Activated T-cell treated with anti-CD3 and anti-CD28 coated beads, Interleukin-2, amount 50 U/mL, for 1 hour (primary cell): Measurements from ENCODE around the gene PDIA6.

Source experiments
- DNase-seq: peaks from one replicate; pipeline ENCODE4 v3.0.0-alpha.2; 2020

PDIA6 gene

DNA sequence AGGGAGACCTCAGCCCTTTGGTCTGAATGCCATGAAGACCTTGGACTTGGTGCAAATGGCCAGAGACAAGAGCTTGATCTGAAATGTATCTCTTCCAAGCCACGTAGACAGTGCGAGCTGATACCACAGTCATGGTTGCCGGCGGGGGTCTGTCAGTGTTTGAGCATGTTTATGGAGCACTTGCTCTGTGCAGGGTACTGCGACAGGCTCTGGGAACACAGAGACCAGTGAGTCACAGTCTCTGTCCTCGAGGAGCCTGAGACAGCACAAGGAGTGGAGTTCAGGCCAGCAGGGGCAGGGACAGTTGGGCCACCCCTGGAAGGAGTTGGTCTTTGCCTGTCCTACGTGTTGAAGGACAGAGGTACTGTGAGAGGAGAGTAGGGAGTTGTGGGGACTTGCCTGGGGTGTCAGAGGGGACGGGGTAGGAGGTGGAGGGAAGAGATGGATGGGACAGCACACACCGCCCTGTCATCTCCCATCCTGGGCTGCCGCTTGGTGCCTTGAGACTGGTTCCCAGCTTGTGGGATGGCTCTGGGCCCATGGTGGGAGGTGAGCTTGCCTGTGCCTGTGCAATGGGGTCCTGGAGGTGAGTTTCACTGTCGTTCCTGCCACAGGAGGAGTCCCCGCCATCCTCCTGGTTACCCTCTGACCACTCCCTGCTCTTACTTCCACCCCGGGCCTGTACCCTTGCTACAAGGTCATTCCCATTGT, 51.6 kb downstream of the PDIA6 start:
- DNase-seq: no peak

GRCh38 chr2:10759151-10759714, 53.4 kb downstream of the PDIA6 start:
- DNase-seq: no peak

- DNase-seq: no peak
Measured at GRCh38 chr2:10757814-10758286, 54.7 kb downstream of the PDIA6 start.

DNA sequence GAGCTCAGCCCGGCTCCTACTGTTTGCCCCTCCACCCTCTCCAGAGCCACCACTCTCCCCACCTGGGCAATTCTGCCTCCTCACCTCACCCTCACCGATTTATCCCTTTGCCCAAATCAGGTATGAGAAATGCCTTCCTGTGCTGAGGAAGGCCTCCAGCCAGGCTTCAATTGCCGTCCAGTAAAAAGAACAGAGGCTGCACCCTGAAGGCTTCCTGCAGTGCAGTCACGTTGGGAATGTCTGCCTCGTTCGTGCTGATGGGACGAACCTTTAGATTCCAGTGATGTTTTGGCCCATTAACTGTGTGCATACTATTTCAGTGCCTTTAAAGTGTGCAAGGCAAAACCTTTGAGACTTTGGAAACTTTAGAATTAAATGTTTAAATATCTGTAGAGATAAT, 57.0 kb downstream of the PDIA6 start:
- DNase-seq: no peak

DNA sequence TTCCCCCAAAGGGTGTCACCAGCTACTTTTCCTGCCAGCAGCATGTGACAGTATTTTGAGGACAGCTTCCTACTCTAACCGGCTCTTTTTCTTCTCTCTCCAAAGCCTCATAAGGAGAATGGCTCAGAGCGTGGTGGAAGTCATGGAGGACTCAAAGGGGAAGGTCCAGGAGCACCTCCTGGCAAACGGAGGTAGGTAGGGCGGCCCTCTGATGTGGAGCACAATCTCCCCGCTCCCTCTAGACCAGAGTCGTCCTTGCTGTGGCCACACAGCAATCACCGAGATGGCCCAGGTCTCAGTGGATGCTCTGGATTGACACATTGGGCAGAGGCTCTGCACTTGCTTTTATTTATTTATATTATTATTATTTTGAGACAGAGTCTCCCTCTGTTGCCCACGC, 58.7 kb downstream of the PDIA6 start:
- no peak for DNase-seq

GRCh38 chr2:10753156-10753555, 59.4 kb downstream of the PDIA6 start:
- no peak for DNase-seq

DNA sequence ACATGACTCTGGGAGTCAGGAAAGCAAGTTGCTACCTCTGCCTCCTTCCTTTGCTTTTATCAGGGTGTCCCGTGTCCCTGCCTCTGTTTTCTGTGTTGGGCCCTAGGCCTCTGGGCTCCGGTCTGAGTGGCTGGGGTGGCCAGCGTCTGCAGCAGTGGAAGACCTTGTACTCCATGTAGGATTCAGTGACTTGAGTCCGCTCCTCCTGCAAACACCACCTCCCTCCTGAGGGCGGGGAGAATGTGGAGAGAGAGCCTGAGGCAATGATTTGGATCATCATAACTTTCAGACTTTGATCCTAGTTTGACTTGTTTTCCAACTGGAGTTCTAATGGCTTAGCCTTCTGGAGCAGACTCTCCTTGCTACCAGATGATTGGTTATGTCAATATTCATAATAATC, 60.3 kb downstream of the PDIA6 start:
- DNase-seq: no peak

DNA sequence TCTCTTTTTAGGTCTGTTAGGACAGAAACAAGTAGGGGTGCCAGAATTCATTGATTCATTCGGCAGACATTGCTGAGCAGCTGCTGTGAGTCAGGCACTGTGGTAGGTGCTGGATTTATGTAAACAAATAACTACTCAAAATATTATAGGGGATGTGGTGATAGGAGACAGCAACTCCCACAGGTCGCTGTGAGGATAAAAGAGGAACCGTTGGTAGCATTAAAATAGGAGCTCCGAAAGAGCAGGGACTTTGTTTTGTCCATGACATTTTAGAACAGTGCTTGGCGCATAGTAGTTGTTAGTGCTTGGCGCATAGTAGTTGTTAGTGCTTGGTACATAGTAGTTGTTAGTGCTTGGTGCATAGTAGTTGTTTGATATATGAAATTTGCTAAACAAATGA, 62.0 kb downstream of the PDIA6 start:
- DNase-seq: no peak

- DNase-seq: no peak
Measured at GRCh38 chr2:10742666-10743065, 69.9 kb downstream of the PDIA6 start.

GRCh38 chr2:10741139-10741538, 71.4 kb downstream of the PDIA6 start:
- no peak for DNase-seq

DNA sequence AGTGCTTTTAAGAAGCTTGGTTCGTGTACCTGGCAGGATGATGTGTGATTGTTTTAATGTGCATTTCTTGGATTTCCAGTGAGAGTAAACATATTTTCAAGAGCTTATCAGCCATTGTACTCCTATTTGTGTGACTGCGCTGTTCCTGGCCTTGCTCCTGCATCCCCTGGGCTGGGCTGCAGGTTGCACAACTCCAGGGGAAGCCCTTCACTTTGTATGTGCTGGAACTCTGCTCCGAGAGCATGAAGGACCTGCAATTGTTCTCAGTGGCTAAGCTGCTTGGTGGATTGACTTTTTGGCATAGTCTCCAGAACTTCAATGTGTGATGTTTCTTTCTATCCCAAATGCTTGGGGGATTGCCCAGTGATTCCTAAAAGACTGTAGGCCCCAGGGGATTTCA, 72.4 kb downstream of the PDIA6 start:
- DNase-seq: no peak

DNA sequence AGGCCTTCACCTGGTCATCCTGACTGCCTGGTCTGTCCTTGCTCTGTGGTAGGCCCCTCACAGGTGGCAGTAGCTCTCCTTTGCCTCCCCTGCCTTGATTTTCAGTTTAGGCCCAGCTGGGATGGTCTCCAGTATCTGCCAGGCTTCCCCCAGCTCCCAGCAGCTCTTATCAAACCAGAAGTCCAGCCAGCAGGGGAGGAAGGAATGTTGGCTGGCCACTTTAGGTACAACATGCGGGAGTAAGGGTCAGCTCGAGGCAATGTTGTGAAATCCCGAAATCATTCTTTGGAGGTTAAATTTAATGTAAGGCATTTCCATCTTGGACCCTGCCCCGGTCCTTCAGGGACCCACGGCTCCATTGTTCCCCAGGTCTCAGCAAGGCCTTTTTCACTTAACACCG, 74.4 kb downstream of the PDIA6 start:
- no peak for DNase-seq

DNA sequence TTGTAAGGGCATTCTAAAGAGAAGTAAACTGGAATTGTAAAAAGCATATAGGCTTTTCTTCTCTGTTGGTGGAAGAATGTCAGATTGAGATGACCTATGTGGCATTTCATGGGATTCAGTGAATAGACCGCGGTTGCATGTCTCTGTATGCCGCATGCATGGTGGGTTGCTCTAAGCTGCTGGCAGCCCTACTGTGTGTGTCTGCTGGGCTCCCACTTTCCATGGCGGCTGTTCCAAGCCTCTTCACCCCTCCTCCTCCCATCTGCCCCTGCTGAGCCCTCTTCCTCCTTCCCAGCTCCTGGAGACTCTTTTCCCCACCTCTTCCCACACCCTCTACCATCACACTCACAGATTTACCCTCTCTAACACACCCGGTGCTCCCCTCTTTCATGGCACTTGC, 78.6 kb downstream of the PDIA6 start:
- DNase-seq: no peak

GRCh38 chr2:10733566-10733925, 79.0 kb downstream of the PDIA6 start:
- no peak for DNase-seq
